GM18508 (cell line): ENCODE results near the gene KIRREL2.
"Not testable (repeated sequence)": the region's sequence is repeated elsewhere in the genome, so short reads cannot be mapped to it uniquely, and the experiment has no call there.

Source experiments
- ATAC-seq: cut with Tn5 transposase; IDR thresholded peaks from one replicate; pipeline ENCODE4 v1.9.1; 2021; ENCODE audit warnings: moderate number of reproducible peaks; ENCODE audit not compliant: insufficient read depth, unreplicated experiment

KIRREL2 gene

DNA sequence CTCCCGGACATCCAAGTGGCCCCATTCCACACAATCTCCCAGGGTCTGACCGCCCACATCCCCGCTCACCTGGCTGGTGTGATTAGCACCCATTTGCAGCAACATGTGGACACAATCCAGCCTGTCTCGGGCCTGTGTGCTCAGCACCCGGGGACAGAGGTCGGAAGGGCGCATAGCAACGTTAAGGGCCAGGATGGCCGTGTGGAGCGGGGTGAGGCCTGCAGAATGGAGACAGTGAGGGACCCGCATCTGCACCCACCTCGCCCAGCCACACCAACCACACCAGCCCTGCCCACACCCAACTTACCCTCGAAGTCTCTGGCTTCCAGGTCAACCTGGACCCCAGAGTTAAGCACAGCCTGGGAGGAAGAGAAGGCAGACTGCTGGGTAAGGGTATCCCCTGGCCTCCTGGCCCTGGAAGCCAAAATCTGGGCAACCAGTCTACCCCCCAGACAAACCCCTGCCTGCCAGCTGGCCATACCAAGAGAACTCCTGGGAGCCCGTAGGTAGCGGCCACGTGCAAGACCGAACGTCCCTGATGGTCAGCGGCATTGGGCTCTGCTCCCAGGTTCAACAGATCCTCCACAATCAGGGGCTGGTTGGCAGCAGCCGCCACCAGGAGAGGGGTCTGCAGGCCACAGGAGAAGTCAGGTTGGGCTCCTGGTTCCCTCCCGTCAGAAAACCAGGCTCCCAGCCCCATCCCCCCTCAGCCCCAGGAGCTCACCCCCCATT is 39.4 kb downstream of the KIRREL2 start:
- no peak for ATAC-seq

DNA sequence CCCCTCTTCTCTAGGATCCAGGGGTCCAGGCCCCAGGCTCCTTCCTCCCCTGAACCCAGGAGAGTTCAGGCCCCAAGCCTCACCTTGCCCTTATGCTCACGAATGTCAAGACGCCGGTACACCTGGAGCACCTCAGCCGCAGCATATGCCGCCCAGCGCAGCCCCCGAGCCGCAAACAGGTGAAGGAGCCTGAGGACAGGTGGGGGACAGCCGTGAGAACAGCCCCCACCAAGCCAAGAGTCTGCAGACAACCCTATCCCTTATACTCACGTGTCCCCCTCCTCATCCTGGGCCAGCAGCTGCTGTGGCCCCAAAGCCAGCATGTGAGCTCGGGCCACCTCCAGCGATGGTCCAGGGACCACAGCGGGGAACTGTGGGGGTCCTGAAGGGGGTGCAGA is 39.9 kb downstream of the KIRREL2 start:
- no peak for ATAC-seq

GRCh38 chr19:35897706-35898451 is 41.2 kb downstream of the KIRREL2 start:
- ATAC-seq, result no peak

DNA sequence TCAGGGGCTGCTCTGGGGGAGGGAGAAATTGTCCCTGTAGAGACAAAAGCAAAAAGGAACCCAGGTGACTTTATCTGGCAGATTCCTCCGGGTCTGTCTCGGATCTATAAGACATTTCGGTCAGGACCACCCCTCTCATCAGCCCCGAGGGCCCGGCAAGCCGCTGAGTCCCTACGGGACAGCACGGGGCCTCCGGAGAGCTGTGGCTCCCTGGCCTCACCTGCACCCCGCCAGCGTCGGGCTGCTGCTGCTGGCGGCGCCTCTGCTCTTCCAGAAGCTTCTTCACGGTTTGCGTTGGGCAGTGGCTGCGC is 41.7 kb downstream of the KIRREL2 start:
- no peak for ATAC-seq

- no peak for ATAC-seq
These were observed 43.0 kb downstream of the KIRREL2 start for GRCh38 chr19:35899547-35900214.

- no peak for ATAC-seq
These were observed 44.4 kb downstream of the KIRREL2 start for GRCh38 chr19:35901055-35901644.

DNA sequence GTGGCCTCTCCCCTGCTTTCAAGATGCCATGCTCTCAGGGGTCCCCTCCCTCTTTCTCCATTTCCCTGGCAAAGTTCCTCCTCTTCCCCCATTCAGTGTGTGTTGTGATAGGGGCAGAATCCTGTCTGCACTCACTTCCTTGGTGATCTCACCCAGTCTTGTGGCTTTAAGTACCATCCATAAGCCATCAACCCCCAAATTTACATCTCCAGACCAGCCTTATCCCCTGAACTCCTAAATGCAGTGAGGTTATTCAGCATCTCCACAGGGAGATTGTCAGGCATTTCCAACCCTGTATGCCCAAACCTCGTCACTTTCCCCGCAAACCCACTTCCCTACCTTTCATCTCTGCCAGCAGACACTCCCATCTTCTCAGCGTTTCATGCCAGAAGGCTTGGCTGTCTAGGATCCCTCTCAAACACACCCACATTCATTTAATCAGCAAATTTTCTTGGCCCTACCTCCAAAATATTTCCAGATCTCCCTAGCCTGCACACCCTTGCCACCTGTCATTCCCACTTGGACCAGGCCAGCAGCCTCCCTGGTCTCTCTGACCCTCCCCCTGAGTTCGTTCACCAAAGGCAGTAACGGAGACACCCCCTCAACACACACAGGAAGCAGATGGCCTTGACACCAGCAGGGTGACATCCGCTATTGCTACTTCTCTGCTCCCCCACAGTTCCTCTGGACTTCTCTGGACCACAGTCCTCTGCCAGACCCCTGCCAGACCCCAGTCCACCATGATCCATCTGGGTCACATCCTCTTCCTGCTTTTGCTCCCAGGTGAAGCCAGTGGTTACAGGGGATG is 45.3 kb downstream of the KIRREL2 start, which contains the start of gene HCST:
HCST (plus strand) TSS at position 676 of the 808 bp plus-strand sequence; CDS start at position 741, 65 bp downstream.
- no peak for ATAC-seq

DNA sequence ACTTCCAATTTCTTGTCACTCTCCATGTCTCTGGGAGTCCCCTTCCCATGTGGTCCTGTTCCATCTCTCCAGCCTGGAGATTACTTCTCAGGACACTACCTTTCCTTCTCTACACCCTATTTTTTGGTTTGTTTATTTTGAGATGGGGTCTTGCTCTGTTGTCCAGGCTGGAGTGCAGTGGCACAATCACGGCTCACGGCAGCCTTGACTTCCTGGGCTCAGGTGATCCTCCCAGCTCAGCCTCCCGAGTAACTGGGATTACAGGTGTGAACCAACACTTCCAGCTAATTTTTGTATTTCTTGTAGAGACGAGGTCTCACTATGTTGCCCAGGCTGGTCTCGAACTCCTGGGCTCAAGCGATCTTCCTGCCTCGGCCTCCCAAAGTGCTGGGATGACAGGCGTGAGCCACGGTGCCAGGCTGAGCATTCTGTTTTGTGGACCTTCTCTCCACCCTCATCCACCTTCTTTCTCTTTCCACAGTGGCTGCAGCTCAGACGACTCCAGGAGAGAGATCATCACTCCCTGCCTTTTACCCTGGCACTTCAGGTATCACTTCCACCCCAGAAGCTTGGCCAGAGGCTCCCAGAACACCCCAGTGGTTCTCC is 46.3 kb downstream of the KIRREL2 start:
- no peak for ATAC-seq

- ATAC-seq, result no peak
These were observed 47.0 kb downstream of the KIRREL2 start for GRCh38 chr19:35903550-35904179.

GRCh38 chr19:35904311-35905068 is 47.8 kb downstream of the KIRREL2 start:
- ATAC-seq, result no peak

GRCh38 chr19:35905178-35905727 is 48.5 kb downstream of the KIRREL2 start:
- ATAC-seq, result no peak

DNA sequence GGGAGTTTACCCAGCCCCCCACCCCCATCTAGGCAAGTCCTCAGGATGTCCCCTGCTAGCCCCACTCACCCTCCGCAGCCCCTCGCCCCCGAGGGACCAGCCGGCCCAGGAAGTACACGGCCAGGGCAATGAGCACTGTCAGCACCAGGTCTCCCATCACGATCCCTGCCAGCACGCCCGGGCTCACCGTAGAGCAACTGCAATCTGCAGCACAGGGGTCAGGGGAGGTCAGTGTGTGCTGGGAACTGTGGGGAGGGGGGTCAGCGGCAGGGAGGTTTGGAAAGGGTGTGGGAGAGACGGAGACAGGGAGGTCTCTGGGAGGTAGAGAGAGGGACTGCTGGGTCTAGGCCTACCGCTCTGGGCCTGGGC is 50.6 kb downstream of the KIRREL2 start:
- ATAC-seq, result no peak

GRCh38 chr19:35908010-35908441 is 51.3 kb downstream of the KIRREL2 start, which contains the start of gene TYROBP:
Gene TYROBP, minus strand, starts transcription at chr19:35908295. Its CDS starts 67 bp downstream, at chr19:35908228.
- ATAC-seq, result no peak

GRCh38 chr19:35908973-35909683 is 52.4 kb downstream of the KIRREL2 start:
- no peak for ATAC-seq

DNA sequence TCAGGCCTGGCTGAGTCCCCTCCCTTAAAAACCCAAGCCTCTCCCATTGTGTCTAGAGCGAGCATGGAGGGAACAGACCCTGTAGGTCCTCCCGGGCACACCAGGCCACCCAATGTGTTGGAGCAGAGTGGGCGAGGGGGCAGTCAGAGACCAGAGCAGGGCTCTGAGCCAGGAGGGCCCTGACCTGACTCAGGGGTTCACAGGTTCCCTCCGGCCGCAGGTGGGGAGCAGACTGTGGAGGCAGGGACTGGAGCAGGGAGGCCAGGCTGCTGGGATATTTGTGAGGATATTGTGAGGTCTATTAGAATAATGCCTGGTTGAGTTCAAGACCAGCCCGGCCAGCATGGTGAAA is 52.9 kb downstream of the KIRREL2 start:
- no peak for ATAC-seq

- not testable (repeated sequence) for ATAC-seq
These were observed 53.6 kb downstream of the KIRREL2 start for GRCh38 chr19:35910355-35910754.

DNA sequence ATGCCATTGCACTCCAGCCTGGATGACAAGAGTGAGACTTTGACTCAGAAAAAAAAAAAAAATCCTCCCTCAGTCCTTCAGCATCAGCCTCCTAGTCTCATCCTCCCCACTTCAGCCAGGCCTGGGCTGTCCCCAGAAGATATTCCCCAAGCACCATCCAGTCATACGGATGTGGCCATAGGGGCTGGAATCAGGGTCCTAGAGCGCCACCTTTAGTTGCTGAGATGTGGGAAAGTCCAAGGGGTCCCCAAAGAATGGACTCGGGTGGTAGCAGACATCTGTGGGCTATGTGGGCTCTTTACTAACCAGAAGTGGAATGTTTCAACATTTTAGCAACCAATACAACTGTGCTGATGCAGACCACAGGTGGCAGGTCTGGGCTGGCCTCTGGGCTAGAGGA is 54.5 kb downstream of the KIRREL2 start:
- no peak for ATAC-seq

DNA sequence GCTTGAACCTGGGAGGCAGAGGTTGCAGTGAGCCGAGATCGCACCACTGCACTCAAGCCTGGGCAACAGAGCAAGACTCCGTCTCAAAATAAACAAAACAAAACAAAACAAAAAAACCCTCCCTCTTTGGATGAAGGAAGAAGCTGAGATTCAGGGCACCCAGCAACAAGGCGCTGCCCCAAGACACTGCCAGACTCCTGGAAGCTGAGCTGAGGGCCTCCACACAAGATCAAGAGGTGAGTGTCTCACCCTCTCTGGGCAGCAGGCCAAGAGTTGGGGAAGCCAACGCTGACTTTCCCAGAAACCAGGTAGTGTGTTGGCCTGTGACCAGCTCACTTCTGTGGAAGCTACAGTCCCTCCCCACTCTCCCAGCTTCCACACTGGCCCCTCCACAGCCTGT is 55.1 kb downstream of the KIRREL2 start:
- no peak for ATAC-seq
